HCT116 (cell line): ENCODE measurements around the gene USP1. TPM values are rescaled to one million over a fixed set of nuclear protein-coding genes. Genes with fewer than 3 reads are reported as not detected.

Experiments
- ATAC-seq: fragments of 200-7000 bp; cut with Tn5 transposase; 2 replicates; pipeline ENCODE4 v1.9.1; 2020; ENCODE audit warnings: mild to moderate bottlenecking, moderate library complexity
- BruUV-seq: library from RNA; stranded (reverse); fragments of 400-500 nt; replicated peaks from 2 replicates; lab custom pipeline; 2021; lab: Mats Ljungman, UMichigan
- CTCF ChIA-PET: fragments of 300-600 bp; sonication (Branson Sonifier 250); formaldehyde crosslinking; loops from one replicate; lab custom pipeline; 2021; ENCODE audit warnings: antibody characterized with exemption; lab: Charles Lee
- POLR2A ChIA-PET: fragments of 300-600, 350-600 bp; sonication (Branson Sonifier 250); formaldehyde crosslinking; loops from one replicate; lab custom pipeline; 2021; ENCODE audit warnings: antibody characterized with exemption; lab: Charles Lee
- RAD21 ChIA-PET, 2 experiments: fragments of 300-600 bp; sonication (Branson Sonifier 250); formaldehyde crosslinking; loops; one replicate each; lab custom pipeline; 2023; ENCODE audit warnings: low total read pairs in 2 of 2; ENCODE audit not compliant: uncharacterized antibody in 2 of 2, unreplicated experiment in 2 of 2, low non-redundant PET in 1 of 2; lab: Charles Lee
- DNase-seq: peaks from one replicate; pipeline ENCODE4 v3.0.0-alpha.2; 2010; ENCODE audit warnings: low read depth, low spot score
- H2AFZ ChIP-seq: fragments of 200-600 bp; shearing (Covaris generic), sonication (generic); 2 replicates; pipeline ENCODE4 v1.6.1; 2017; ENCODE audit warnings: low read depth, mixed run types, mixed read lengths, antibody characterized with exemption, low read length; ENCODE audit not compliant: poor library complexity, severe bottlenecking
- H3K27ac ChIP-seq: 2 replicates; pipeline ENCODE4 v1.5.1; 2012; ENCODE audit warnings: low read depth, low read length
- H3K27me3 ChIP-seq: fragments of 200-600 bp; sonication (generic); 2 replicates; pipeline ENCODE4 v1.6.1; 2016; ENCODE audit warnings: mixed run types, low read length, mixed read lengths; ENCODE audit not compliant: insufficient read depth
- H3K36me3 ChIP-seq, 2 experiments: fragments of 200-500 bp in 1 of 2; fragments of 200-600 bp in 1 of 2; sonication (Bioruptor generic) in 1 of 2; sonication (generic) in 1 of 2; 2 replicates each; pipeline versions ENCODE4 v1.5.1 to v1.6.1; 2014 to 2016; ENCODE audit warnings: low read length in 2 of 2, inconsistent platforms in 1 of 2, mixed read lengths in 1 of 2, mixed run types in 1 of 2; ENCODE audit not compliant: insufficient read depth in 2 of 2, control insufficient read depth in 1 of 2
- H3K4me1 ChIP-seq, 2 experiments: fragments of 200-600 bp in 1 of 2; sonication (generic) in 1 of 2; 2 replicates each; pipeline versions ENCODE4 v1.5.1 to v1.6.1; 2012 to 2017; ENCODE audit warnings: low read length in 2 of 2, inconsistent platforms in 1 of 2, mild to moderate bottlenecking in 1 of 2, mixed read lengths in 1 of 2, mixed run types in 1 of 2, moderate library complexity in 1 of 2; ENCODE audit not compliant: insufficient read depth in 2 of 2, control insufficient read depth in 1 of 2
- H3K4me2 ChIP-seq: fragments of 200-600 bp; sonication (generic); 2 replicates; pipeline ENCODE4 v1.6.1; 2017; ENCODE audit warnings: mixed run types, low read length, mixed read lengths
- H3K4me3 ChIP-seq, 2 experiments: fragments of 200-600 bp in 1 of 2; sonication (generic) in 1 of 2; replicated peaks in 1 of 2; 2 replicates each; pipeline ENCODE4 v1.5.1; 2011 to 2016; ENCODE audit warnings: low read length in 2 of 2, control low read depth in 1 of 2, low read depth in 1 of 2, mild to moderate bottlenecking in 1 of 2, mixed read lengths in 1 of 2, mixed run types in 1 of 2
- H3K79me2 ChIP-seq: fragments of 200-600 bp; sonication (generic); 2 replicates; pipeline ENCODE4 v1.6.1; 2017; ENCODE audit warnings: mild to moderate bottlenecking, mixed run types, low read length, moderate library complexity, mixed read lengths; ENCODE audit not compliant: insufficient read depth
- H3K9ac ChIP-seq: fragments of 200-600 bp; sonication (generic); 2 replicates; pipeline ENCODE4 v1.6.1; 2016; ENCODE audit warnings: low read length, mixed read lengths
- H3K9me2 ChIP-seq: fragments of 200-600 bp; sonication (generic), shearing (Covaris generic); 2 replicates; pipeline ENCODE4 v1.6.1; 2017; ENCODE audit warnings: mixed run types, mild to moderate bottlenecking, moderate library complexity; ENCODE audit not compliant: insufficient read depth
- H3K9me3 ChIP-seq, 2 experiments: fragments of 200-500 bp in 1 of 2; fragments of 200-600 bp in 1 of 2; sonication (Bioruptor generic) in 1 of 2; sonication (generic) in 1 of 2; 2 replicates each; pipeline ENCODE4 v1.6.1; 2014 to 2017; ENCODE audit warnings: low read length in 2 of 2, mixed read lengths in 2 of 2, inconsistent platforms in 1 of 2, low read depth in 1 of 2, mild to moderate bottlenecking in 1 of 2, mixed run types in 1 of 2, moderate library complexity in 1 of 2; ENCODE audit not compliant: control insufficient read depth in 1 of 2, insufficient read depth in 1 of 2
- H4K20me1 ChIP-seq: fragments of 200-600 bp; sonication (generic), shearing (Covaris generic); 2 replicates; pipeline ENCODE4 v1.6.1; 2017; ENCODE audit warnings: mixed run types, mild to moderate bottlenecking, moderate library complexity; ENCODE audit not compliant: insufficient read depth
- CBX3 ChIP-seq: IDR thresholded peaks from 2 replicates; pipeline ENCODE4 v1.6.1; 2012; ENCODE audit warnings: low read depth
- JUND ChIP-seq: IDR thresholded peaks from 2 replicates; pipeline ENCODE4 v1.6.1; 2012
- MAX ChIP-seq: IDR thresholded peaks from 2 replicates; pipeline ENCODE4 v1.6.1; 2012
- POLR2A ChIP-seq: IDR thresholded peaks from 2 replicates; pipeline ENCODE4 v1.7.0; 2011; ENCODE audit warnings: borderline replicate concordance; ENCODE audit not compliant: insufficient read depth, insufficient read length; ENCODE audit errors: extremely low read depth
- REST ChIP-seq: IDR thresholded peaks from 2 replicates; pipeline ENCODE4 v1.6.1; 2012; ENCODE audit warnings: low read depth
- TCF7L2 ChIP-seq: IDR thresholded peaks from 2 replicates; pipeline ENCODE4 v1.7.0; 2011; ENCODE audit warnings: borderline replicate concordance, inconsistent platforms; ENCODE audit not compliant: insufficient read depth, insufficient read length; ENCODE audit errors: extremely low read depth
- ZFX ChIP-seq: fragments of 450-650 bp; IDR thresholded peaks from 2 replicates; pipeline ENCODE4 v1.6.1; 2017
- intact Hi-C: fragments of 100-400 bp; cut with micrococcal nuclease; formaldehyde crosslinking; loops from 2 replicates; pipeline ENCODE4 v1.10.0; 2022
- total RNA-seq: library from RNA; stranded (reverse); gene quantifications from one replicate; pipeline ENCODE4 v1.2.1, GENCODE V29; 2021; ENCODE audit not compliant: unreplicated experiment

USP1 gene
- total RNA-seq, 1 experiment from 2014 or later: 37.8 TPM

GRCh38 chr1:62481681-62482080 lies 44.8 kb downstream of the USP1 start:
- POLR2A ChIA-PET: no interaction called here
- Histone ChIP-seq H3K27ac (no peak overlapping the region), H3K9me3 (no peaks in the 10 kb centered on the region), H3K4me3 (no peak overlapping the region)
- TF ChIP-seq MAX (no peak), CBX3 (no peak), JUND (no peak), ZFX (no peak), REST (no peak), TCF7L2 (no peak), POLR2A (no peak)
- TF ChIP-seq, all 23 proteins: peak for 0
- no peaks in the 10 kb centered on the region for H3K9me2 ChIP-seq
- DNase-seq (no peak), ATAC-seq (no peak)
- BruUV-seq: no TSS peak
- no peaks in the 10 kb centered on the region for H3K4me1 ChIP-seq
- ChIA-PET CTCF (no interaction called here), RAD21 (interaction anchor here in 1 of 2 experiments (0.6 kb wide), 1 partner anchor 210 kb away, joined by 3 read pairs; no protein-coding TSS in a partner anchor)
- H3K36me3 ChIP-seq: no peaks in the 10 kb centered on the region
- H3K27me3 ChIP-seq: no peaks in the 10 kb centered on the region
- intact Hi-C loops: no loop called here
- no peaks in the 10 kb centered on the region for H4K20me1 ChIP-seq
- no peak overlapping the region for H3K4me2 ChIP-seq
- no peak overlapping the region for H2AFZ ChIP-seq
- no peaks in the 10 kb centered on the region for H3K79me2 ChIP-seq
- no peak overlapping the region for H3K9ac ChIP-seq
